Prostate gland (tissue), 2 donors: ENCODE data around the gene ZAR1L. TPM values are rescaled to one million over a fixed set of nuclear protein-coding genes. Genes with fewer than 3 reads are reported as not detected.

Experiments
- DNase-seq: peaks from one replicate; pipeline ENCODE4 v3.0.0-alpha.2; 2019; ENCODE audit warnings: low spot score
- H3K27ac ChIP-seq, 2 donors: fragments of 200-600 bp; sonication (generic); 2 replicates each; pipeline ENCODE4 v1.5.1; 2017 to 2019
- H3K27me3 ChIP-seq: fragments of 200-600 bp; sonication (generic); replicated peaks from 2 replicates; pipeline ENCODE4 v1.5.1; 2019; ENCODE audit not compliant: insufficient read depth
- H3K36me3 ChIP-seq, 2 donors: fragments of 200-600 bp; sonication (generic); 1 replicate in 1 of 2; 2 replicates in 1 of 2; pipeline versions ENCODE4 v1.5.1 to v1.8.1; 2017 to 2019
- H3K4me1 ChIP-seq: fragments of 200-600 bp; sonication (generic); replicated peaks from 2 replicates; pipeline ENCODE4 v1.5.1; 2019
- H3K4me3 ChIP-seq, 2 donors: fragments of 200-600 bp; sonication (generic); 2 replicates each; pipeline ENCODE4 v1.5.1; 2017 to 2019
- H3K9me3 ChIP-seq: fragments of 200-600 bp; sonication (generic); 2 replicates; pipeline ENCODE4 v1.5.1; 2017
- POLR2A ChIP-seq: fragments of 450-650 bp; IDR thresholded peaks from one replicate; pipeline ENCODE4 v1.6.1; 2016; ENCODE audit warnings: antibody characterized with exemption, mild to moderate bottlenecking
- POLR2AphosphoS5 ChIP-seq: sonication (generic); formaldehyde crosslinking; IDR thresholded peaks from one replicate; pipeline ENCODE4 v1.6.1; 2017; ENCODE audit warnings: antibody characterized with exemption
- WGBS: methylation state at CpG from one replicate; pipeline ENCODE4 v1.1.5; 2018; 5-methylcytosine and 5-hydroxymethylcytosine counted together
- intact Hi-C: fragments of 100-400 bp; cut with DNase I; formaldehyde crosslinking; loops from one replicate; pipeline ENCODE4 v1.14.2; 2022
- total RNA-seq, 2 donors: library from RNA; depleted of rRNA; stranded (reverse); fragments of >200 nt; gene quantifications; one replicate each; pipeline ENCODE4 v1.1.0, GENCODE V29; 2016
- TF ChIP-seq, protein P1 (sequence below), 4 experiments: fragments of 200-600 bp in 2 of 4; fragments of 450-650 bp in 2 of 4; sonication (generic) in 2 of 4; IDR thresholded peaks; 1 replicate in 3 of 4; 2 replicates in 1 of 4; pipeline ENCODE4 v1.5.1; 2016 to 2019; ENCODE audit warnings: antibody characterized with exemption in 4 of 4, mild to moderate bottlenecking in 2 of 4, moderate library complexity in 2 of 4

Gene ZAR1L
- total RNA-seq, 2 donors from 2014 or later = not detected

DNA sequence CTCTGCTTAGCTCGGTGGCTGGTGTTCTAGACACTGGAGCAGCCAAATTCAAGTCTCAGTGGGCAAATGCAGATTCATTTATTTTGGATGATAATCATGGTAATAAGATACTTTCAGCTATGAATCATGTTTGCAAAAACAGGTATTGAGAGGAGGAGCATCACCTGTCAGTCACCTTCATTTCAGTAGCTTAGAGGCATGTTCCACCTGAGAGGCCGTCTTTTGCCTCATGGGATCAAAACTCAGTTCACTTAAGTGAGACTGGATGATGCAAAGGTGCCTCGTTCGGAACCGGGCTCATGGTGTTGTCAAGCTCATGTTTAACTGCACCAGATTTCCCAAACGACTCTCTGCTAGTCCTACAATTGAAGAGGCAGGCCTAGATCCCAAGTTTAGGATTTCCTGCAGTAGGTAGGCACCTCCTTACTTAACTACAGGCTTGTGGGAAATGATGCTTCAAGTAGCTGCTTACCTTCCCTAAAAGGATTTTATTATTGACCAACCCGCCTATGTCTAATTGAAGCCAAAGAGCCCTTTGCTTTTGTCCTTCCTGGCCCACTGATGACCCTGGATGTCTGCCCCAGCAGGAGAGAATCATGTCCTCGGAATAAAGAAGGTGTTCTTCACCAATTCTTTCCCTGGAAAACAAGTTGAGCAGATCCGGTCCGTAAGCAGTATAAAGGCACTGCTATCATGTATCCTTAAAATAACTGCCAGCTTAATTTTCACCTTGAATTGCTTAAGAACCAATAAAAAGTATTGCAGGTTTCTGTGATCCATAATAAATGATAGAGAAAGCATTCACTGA is 60.0 kb downstream of the ZAR1L start:
- Histone ChIP-seq H3K4me3 (peak overlapping the region; percentile 5 to 8), H3K9me3 (no peaks in the 10 kb centered on the region), H3K27me3 (no peaks in the 10 kb centered on the region), H3K36me3 (no peaks in the 10 kb centered on the region), H3K4me1 (no peaks in the 10 kb centered on the region), H3K27ac (peak overlapping the region; percentile 61 to 71)
- TF ChIP-seq, protein P1, sequence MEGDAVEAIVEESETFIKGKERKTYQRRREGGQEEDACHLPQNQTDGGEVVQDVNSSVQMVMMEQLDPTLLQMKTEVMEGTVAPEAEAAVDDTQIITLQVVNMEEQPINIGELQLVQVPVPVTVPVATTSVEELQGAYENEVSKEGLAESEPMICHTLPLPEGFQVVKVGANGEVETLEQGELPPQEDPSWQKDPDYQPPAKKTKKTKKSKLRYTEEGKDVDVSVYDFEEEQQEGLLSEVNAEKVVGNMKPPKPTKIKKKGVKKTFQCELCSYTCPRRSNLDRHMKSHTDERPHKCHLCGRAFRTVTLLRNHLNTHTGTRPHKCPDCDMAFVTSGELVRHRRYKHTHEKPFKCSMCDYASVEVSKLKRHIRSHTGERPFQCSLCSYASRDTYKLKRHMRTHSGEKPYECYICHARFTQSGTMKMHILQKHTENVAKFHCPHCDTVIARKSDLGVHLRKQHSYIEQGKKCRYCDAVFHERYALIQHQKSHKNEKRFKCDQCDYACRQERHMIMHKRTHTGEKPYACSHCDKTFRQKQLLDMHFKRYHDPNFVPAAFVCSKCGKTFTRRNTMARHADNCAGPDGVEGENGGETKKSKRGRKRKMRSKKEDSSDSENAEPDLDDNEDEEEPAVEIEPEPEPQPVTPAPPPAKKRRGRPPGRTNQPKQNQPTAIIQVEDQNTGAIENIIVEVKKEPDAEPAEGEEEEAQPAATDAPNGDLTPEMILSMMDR (IDR thresholded peaks at IDR 0.05) = no peak
- TF ChIP-seq POLR2A (no peak), POLR2AphosphoS5 (no peak)
- intact Hi-C loops = no loop called here
- DNase-seq = no peak
- 63% methylated on average over 10 of the region's 10 CpGs for WGBS

DNA sequence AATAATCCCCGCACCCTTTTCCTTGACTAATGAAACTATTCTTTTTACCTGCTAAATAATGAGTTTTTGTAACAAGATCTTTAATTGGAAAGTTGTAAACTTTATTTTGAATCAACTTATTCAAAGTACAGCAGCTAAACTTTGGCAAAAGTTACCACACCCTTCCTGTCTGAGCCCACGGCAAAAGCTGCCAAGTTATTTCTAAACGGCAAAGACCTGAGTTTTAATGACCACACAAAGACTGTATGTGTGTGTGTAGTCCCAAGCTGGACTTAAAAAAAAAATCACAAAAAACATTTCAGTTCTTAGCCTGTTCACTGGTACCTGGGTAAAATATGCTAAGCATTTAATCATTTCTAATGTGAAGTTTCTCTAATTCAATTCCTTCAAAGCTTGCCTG is 60.7 kb downstream of the ZAR1L start:
- intact Hi-C loops = no loop called here
- Histone ChIP-seq H3K27ac (peak overlapping the region; percentile 61 to 71), H3K27me3 (no peaks in the 10 kb centered on the region), H3K4me3 (peak overlapping the region; percentile 5 to 8), H3K4me1 (no peaks in the 10 kb centered on the region), H3K36me3 (no peaks in the 10 kb centered on the region), H3K9me3 (no peaks in the 10 kb centered on the region)
- WGBS = 11% methylated on average over 3 of the region's 3 CpGs
- DNase-seq = no peak
- TF ChIP-seq POLR2A = no peak
- TF ChIP-seq, protein P1 (IDR thresholded peaks at IDR 0.05) = no peak
- no peak for TF ChIP-seq POLR2AphosphoS5

- no peaks in the 10 kb centered on the region for H3K4me1 ChIP-seq
- peak; percentile 73 for DNase-seq
These were observed 61.2 kb downstream of the ZAR1L start for GRCh38 chr13:32253911-32254399.

More at GRCh38 chr13:32253911-32254399, 61.2 kb downstream of the ZAR1L start:
- H3K27ac ChIP-seq = peak overlapping the region; percentile 61 to 71
- peak overlapping the region; percentile 5 to 8 for H3K4me3 ChIP-seq
- no peaks in the 10 kb centered on the region for H3K36me3 ChIP-seq
- 23% methylated on average over 14 of the region's 14 CpGs for WGBS
- H3K9me3 ChIP-seq = no peaks in the 10 kb centered on the region
- no peaks in the 10 kb centered on the region for H3K27me3 ChIP-seq
- peak; percentile 34 for TF ChIP-seq POLR2A
- TF ChIP-seq POLR2AphosphoS5 = peak; percentile 85
- TF ChIP-seq, protein P1 (IDR thresholded peaks at IDR 0.05) = no peak
- intact Hi-C loops = no loop called here

Other genes starting within 250 kb of the ZAR1L start
- 1 to 10 TPM; 1.8 to 6.6 TPM for gene BRCA2, start 145 bp upstream of the ZAR1L start, total RNA-seq
- 10 to 100 TPM; 20.9 to 22.7 TPM for gene N4BP2L1, start 112.8 kb upstream of the ZAR1L start, total RNA-seq
- 100 to 1,000 TPM in 1 of 2 donors, 10 to 100 TPM in 1; 80.9 to 475 TPM for gene N4BP2L2, start 223.4 kb upstream of the ZAR1L start, total RNA-seq